GM19351 (cell line): ENCODE data around the gene DCTD.

ENCODE experiments used
- ATAC-seq: cut with Tn5 transposase; IDR thresholded peaks from one replicate; pipeline ENCODE4 v1.9.1; 2021; ENCODE audit warnings: mild to moderate bottlenecking, moderate library complexity; ENCODE audit not compliant: unreplicated experiment

DCTD gene

DNA sequence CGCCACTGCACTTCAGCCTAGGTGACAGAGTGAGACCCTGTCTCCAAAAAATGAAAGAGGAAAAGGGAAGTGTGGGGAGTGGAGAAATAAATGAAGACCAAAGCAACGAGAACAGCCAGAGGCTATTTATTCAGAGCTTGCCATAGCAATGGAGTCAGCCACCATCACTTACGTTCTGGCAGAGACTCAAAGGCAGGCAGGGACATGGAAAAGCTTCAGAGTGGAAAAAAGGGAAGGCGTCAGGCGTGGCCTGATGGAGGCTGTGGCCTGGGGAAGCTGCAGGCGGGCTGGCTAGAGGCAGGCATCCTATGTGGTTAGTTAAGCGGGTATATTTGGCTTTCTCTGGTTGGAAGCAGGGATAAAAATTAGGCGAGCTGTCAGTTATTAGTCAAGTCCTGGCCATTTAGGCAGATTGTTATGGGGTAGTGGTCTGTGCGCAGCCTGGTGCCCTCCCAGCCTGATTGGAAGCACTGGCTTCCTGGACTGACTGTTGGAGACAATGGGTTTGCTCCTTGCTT is 73.3 kb downstream of the DCTD start:
- ATAC-seq, result no peak

DNA sequence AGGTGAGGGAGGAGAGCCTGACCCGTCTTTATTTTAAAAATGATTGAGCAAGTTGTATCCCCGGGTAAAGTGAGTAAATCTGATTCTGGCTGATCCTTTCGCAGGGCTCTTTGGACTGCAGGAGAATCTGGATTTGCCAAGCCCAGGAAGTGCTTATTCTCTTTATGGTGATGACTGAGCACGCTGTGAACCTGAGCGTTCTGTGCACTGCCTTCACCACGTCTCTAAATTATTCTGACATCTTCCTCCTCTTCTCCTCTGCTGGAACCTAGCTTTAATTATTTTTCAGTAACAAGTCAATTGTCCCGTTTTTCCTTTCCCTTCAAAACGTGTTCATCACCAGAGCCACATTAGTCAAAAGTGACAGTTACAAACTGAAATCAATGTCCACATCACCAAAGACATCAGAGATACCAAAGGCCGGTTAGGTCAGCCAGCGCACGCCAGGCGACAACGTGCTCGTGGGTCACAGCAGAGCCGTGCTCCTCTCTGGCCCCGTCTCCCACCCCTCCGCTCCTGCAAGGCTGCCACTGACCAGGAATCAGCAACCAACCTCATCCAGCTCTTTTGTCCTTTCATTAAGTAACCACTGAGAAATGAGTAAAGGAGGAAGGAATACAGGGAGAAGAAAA is 74.3 kb downstream of the DCTD start:
- ATAC-seq, result no peak

DNA sequence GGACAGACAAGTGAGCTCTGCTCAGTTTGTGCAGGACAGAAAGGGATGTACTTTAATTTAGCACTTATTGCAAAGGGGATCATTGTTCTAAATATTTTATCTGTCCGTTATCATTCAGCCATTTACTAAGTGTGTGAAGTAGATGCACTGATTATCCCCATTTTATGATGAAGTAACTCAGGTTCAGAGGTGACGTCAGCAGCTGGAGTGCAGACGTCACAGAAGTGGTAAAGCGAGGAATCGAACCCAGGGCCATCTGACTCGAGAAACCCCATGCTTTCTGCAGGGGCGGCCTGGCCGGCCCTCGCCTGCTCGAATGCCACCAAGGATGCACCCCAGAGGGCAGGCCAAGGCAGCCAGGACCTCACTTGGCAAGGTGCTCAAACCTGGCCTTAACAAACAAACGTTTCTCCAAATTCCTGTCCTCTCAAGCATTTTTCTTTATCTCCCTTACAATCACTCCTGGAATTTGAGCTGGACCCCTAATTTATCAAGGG is 75.0 kb downstream of the DCTD start:
- no peak for ATAC-seq

DNA sequence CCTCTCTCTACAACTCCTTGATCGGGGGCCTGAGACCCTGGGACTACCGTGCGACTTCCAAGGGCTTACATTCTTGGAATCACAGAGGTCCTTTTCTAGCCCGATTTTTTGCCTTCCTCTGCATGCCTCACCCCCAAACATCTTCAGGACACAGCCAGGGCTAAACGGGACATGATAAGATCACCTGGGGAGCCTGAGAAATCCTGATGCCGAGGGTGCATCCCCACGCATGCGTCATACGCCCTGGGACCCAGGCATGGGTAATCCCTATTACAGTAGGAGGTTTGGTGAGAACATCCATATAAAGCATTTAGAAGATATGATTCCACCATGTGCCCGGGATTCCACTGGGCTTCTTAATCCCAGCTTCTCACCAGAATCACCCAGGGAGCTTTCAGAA is 77.1 kb downstream of the DCTD start:
- ATAC-seq, result no peak
